ENCODE data around the gene RASGRP1. TPM values are rescaled to one million over a fixed set of nuclear protein-coding genes. Genes with fewer than 3 reads are reported as not detected.

The RASGRP1 gene
- total RNA-seq, 1 donor, result 9.5 TPM

DNA sequence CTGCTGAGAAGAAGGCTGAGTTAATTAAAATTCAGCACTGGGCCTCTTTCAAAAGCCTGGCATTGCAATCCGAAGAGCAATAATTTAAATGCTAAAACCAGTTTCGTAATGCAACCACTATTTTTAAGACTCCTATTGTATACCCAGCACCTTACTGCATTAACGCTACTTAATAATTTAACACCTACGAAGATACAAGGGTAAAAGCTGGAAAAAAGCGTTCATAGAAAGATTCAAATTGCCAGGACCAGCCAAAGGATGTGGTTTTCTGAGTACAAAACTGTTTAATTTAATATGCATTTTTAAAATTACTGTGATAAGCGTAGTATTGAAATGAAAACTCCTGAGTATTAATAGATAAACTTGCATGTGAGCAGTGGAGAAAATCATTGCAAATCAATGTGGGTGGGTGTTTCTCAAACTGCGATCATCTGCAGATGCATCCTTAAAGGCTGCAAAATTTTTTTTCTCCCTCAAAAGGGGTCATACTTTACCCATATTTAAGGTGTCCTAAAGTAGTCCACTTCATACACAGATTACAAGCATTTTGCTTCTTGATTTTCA, 12.9 kb upstream of the RASGRP1 start:
- H3K4me3 ChIP-seq (ENCODE audit: low read depth, low read length), result no peak overlapping the region
- DNase-seq (ENCODE audit: low read depth), result no peak
- TF ChIP-seq, protein P1, sequence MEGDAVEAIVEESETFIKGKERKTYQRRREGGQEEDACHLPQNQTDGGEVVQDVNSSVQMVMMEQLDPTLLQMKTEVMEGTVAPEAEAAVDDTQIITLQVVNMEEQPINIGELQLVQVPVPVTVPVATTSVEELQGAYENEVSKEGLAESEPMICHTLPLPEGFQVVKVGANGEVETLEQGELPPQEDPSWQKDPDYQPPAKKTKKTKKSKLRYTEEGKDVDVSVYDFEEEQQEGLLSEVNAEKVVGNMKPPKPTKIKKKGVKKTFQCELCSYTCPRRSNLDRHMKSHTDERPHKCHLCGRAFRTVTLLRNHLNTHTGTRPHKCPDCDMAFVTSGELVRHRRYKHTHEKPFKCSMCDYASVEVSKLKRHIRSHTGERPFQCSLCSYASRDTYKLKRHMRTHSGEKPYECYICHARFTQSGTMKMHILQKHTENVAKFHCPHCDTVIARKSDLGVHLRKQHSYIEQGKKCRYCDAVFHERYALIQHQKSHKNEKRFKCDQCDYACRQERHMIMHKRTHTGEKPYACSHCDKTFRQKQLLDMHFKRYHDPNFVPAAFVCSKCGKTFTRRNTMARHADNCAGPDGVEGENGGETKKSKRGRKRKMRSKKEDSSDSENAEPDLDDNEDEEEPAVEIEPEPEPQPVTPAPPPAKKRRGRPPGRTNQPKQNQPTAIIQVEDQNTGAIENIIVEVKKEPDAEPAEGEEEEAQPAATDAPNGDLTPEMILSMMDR (IDR thresholded peaks at IDR 0.05; ENCODE audit: insufficient read depth, low read depth, low read length), result no peak

DNA sequence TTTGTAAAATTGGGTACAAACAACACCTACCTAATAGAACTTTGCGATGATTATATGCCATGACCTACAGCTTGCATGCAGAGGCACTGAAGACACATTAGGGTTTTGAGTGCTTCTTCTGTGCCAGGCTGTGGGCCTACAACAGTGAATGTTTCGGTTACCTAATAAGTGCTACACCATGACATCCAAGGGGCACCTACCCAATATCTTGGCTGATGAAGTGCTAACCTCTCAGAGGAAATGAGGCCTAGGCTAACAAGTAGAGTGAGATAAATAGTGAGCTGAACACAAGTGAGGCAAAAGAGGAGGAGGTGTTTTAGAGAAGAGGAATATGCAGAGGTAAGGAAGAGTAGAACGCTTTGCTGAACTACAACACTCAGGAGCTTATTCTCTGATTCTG, 12.2 kb upstream of the RASGRP1 start:
- TF ChIP-seq, protein P1 (IDR thresholded peaks at IDR 0.05; ENCODE audit: insufficient read depth, low read depth, low read length), result no peak

DNA sequence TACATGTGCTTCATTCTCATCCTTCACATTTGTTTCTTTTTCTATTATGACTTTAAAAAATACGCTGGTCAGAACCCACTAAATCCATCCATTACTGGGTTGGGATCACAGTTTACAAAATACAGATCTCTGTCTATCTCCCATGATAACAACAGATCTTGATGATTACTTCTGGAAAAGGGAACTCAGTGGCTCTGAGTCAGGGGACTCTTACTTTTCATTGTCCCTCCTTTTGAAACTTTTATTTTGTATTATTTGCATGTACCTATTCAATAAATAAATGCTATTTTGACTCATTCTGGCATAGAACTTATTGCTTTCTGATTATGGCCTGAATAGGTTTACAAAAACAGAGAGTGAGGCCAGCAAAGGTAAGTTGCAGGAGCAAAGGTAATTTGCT, 11.6 kb upstream of the RASGRP1 start:
- TF ChIP-seq, protein P1 (IDR thresholded peaks at IDR 0.05; ENCODE audit: insufficient read depth, low read depth, low read length), result no peak
- no peak for DNase-seq (ENCODE audit: low read depth)
- H3K4me3 ChIP-seq (ENCODE audit: low read depth, low read length), result no peak overlapping the region

More for the DNA sequence above, 12.2 kb upstream of the RASGRP1 start:
- H3K4me3 ChIP-seq (ENCODE audit: low read depth, low read length), result no peak overlapping the region
- DNase-seq (ENCODE audit: low read depth), result no peak

DNA sequence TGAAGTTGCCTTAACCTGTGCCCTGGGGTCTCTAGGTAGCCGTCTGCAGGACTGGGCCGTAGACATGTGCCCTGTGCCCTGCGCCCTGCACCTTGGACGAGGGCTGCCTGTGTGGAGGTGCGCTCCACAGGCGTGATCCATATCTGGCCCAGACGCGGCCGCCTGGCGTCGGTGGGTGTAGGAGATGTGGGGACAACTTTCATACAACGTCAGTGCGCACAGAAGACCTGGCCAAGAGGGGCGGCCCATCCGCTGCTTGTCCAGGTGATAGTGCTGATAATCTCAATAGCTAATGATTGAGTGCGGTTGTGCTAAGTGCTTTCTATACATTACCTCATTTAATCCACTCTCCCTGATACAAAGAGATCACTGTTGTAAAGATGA, 665 bp upstream of the RASGRP1 start:
- no peak overlapping the region for H3K4me3 ChIP-seq (ENCODE audit: low read depth, low read length)
- no peak for DNase-seq (ENCODE audit: low read depth)
- TF ChIP-seq, protein P1 (IDR thresholded peaks at IDR 0.05; ENCODE audit: insufficient read depth, low read depth, low read length), result no peak

DNA sequence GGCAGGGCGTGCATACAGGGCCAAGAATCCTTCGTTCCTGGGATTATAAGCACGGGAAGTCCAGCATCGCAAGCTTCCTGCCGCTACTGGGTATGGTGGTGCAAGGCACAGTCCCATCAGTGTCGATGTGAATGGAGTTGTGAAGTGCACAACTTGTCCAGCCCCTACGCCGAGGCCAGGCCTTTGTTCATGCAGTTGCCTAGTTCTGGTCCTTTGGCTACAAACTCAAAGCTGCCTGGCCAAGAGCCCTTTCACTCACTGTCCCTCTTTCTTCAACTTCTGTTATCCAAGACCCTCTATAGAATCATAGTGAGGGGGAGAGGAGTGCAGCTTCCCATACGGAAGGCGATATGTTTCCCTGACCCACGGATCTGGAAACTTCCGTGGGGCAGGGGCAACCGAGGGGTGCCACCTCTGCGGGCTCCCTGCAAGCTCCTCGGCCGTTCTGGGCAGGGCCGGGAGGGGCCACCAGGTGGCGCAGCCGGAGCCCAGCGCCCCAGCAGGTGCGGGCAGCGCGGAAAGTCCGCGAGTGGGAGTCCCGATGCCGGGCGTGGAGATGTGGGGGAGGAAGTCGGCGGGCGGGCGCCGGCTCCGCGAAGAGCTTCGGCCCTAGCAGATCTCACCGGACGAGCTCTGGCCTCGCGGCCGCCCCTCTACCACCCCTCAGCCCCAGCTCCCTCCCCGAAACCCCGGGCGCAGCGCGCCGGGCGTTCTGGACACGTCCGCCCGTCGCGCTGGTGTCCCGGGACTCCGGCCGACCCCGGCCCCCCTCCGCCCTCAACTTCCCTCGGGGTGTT, 693 bp downstream of the RASGRP1 start:
- H3K4me3 ChIP-seq (ENCODE audit: low read depth, low read length), result peak overlapping the region; percentile 54
- DNase-seq (ENCODE audit: low read depth), result peak; percentile 30
- TF ChIP-seq, protein P1 (IDR thresholded peaks at IDR 0.05; ENCODE audit: insufficient read depth, low read depth, low read length), result peak; percentile 84

DNA sequence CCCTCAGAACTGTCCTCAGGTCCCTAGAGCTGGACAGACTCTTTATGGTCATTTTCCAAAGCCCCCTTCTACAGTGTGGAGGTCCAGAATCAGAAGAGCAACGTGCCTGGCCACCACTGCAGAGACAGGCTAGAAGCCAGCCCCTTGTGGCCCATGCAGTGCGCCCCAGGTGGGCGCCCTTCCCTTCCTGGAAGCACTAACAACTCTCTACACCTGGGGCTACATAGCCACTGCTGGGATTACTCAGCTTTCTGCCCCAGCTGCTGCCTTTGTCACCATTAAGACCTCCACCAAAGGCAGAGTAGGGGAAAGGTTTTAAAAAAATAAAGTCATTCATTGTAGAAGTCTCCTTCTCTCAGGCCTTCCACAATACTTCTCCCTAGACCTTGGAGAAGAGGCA, 2.3 kb downstream of the RASGRP1 start:
- no peak overlapping the region for H3K4me3 ChIP-seq (ENCODE audit: low read depth, low read length)
- TF ChIP-seq, protein P1 (IDR thresholded peaks at IDR 0.05; ENCODE audit: insufficient read depth, low read depth, low read length), result no peak
- DNase-seq (ENCODE audit: low read depth), result no peak
